ENCODE results near the gene CERS6.

Gene CERS6

GRCh38 chr2:168814046-168814445, 358.0 kb downstream of the CERS6 start:
- DNase-seq = no peak

- DNase-seq = no peak
These were observed 359.2 kb downstream of the CERS6 start for GRCh38 chr2:168814939-168815907.

GRCh38 chr2:168816369-168816768, 360.3 kb downstream of the CERS6 start:
- no peak for DNase-seq

- no peak for DNase-seq
These were observed 363.1 kb downstream of the CERS6 start for GRCh38 chr2:168819050-168819715.

- no peak for DNase-seq
These were observed 363.9 kb downstream of the CERS6 start for GRCh38 chr2:168819829-168820489.

GRCh38 chr2:168821577-168821976, 365.5 kb downstream of the CERS6 start:
- no peak for DNase-seq

- DNase-seq = no peak
These were observed 365.9 kb downstream of the CERS6 start for GRCh38 chr2:168821992-168822391.
